ENCODE results near the gene SNED1. TPM values are rescaled to one million over a fixed set of nuclear protein-coding genes. Genes with fewer than 3 reads are reported as not detected.

SNED1 gene
- total and polyA plus RNA-seq, 4 donors: 0.65 to 18.1 (median 2.8) TPM

- no peak for TF ChIP-seq SP1 (IDR thresholded peaks at IDR 0.05)
- TF ChIP-seq RXRA (IDR thresholded peaks at IDR 0.05): no peak
- TF ChIP-seq HNF4A (conservative IDR thresholded peaks at IDR 0.05): no peak
- TF ChIP-seq REST (IDR thresholded peaks at IDR 0.05): no peak
- no peak for TF ChIP-seq ZBTB33 (IDR thresholded peaks at IDR 0.05)
- TF ChIP-seq, protein P1, sequence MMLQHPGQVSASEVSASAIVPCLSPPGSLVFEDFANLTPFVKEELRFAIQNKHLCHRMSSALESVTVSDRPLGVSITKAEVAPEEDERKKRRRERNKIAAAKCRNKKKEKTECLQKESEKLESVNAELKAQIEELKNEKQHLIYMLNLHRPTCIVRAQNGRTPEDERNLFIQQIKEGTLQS (IDR thresholded peaks at IDR 0.05): no peak
- TF ChIP-seq JUND (IDR thresholded peaks at IDR 0.05): no peak
- no peak for TF ChIP-seq NR2F2 (IDR thresholded peaks at IDR 0.05)
- no peak for TF ChIP-seq RAD21 (IDR thresholded peaks at IDR 0.05)
- no peak for TF ChIP-seq FOXA2 (IDR thresholded peaks at IDR 0.05)
- TF ChIP-seq TAF1 (conservative IDR thresholded peaks at IDR 0.05): no peak
- no peak for TF ChIP-seq CTCF (IDR thresholded peaks at IDR 0.05; ENCODE audit: low read depth, low read length, missing input control)
- no peak for TF ChIP-seq EGR1 (IDR thresholded peaks at IDR 0.05; ENCODE audit: low read depth in 2 of 2)
- no peak for TF ChIP-seq MAX (IDR thresholded peaks at IDR 0.05)
- TF ChIP-seq GABPA (IDR thresholded peaks at IDR 0.05 in 1 of 2, conservative IDR thresholded peaks at IDR 0.05 in 1 of 2): no peak
- no peak for TF ChIP-seq YY1 (IDR thresholded peaks at IDR 0.05)
- TF ChIP-seq FOXA1 (IDR thresholded peaks at IDR 0.05): no peak
- no peak for TF ChIP-seq HNF4G (IDR thresholded peaks at IDR 0.05)
- Histone ChIP-seq H3K4me3 (ENCODE audit: low read depth in 1 of 3, low read length in 3 of 3) (no peak overlapping the region), H3K4me1 (ENCODE audit: control insufficient read depth in 4 of 4, insufficient read depth in 4 of 4, low read length in 3 of 4) (peaks cover 16 to 53% (median 41%) of the 10 kb centered on the region in 4 donors), H3K36me3 (ENCODE audit: control insufficient read depth in 4 of 4, insufficient read depth in 3 of 4, low read depth in 1 of 4, low read length in 3 of 4) (no peaks in the 10 kb centered on the region), H3K27ac (ENCODE audit: low read depth in 1 of 2, low read length in 2 of 2) (no peak overlapping the region), H3K9me3 (ENCODE audit: control insufficient read depth in 4 of 4, low read length in 3 of 4) (no peaks in the 10 kb centered on the region), H3K9ac (ENCODE audit: low read depth in 1 of 2, low read length in 2 of 2) (no peak overlapping the region), H3K27me3 (ENCODE audit: control insufficient read depth in 4 of 4, insufficient read depth in 4 of 4, low read length in 3 of 4) (no peaks in the 10 kb centered on the region)
- 81% methylated on average over 24 of the region's 24 CpGs for WGBS
- no peak for DNase-seq (ENCODE audit: low spot score)
These were observed 3.1 kb upstream of the SNED1 start for GRCh38 chr2:240995041-240996021.
